K562 (cell line): ENCODE measurements around the gene HNMT. TPM values are rescaled to one million over a fixed set of nuclear protein-coding genes. Genes with fewer than 3 reads are reported as not detected.

Source experiments
- ATAC-seq: fragments of 200-7000 bp; cut with Tn5 transposase; 3 replicates; pipeline ENCODE4 v1.9.1; 2020; ENCODE audit warnings: moderate library complexity
- BruUV-seq: library from RNA; stranded (reverse); fragments of 400-500 nt; replicated peaks from 2 replicates; lab custom pipeline; 2021; lab: Mats Ljungman, UMichigan
- CTCF ChIA-PET: fragments of 300-600 bp; formaldehyde crosslinking; extraction: SDS; loops from one replicate; lab custom pipeline; 2021; ENCODE audit warnings: low intra/inter-chr PET ratio; lab: Yijun Ruan, JAX
- POLR2A ChIA-PET: fragments of 300-600, 350-650 bp; sonication (Branson Sonifier 250); formaldehyde crosslinking; extraction: SDS; loops from one replicate; lab custom pipeline; 2021; ENCODE audit warnings: antibody characterized with exemption, inconsistent platforms; lab: Yijun Ruan, JAX
- DNase-seq, 4 experiments: peaks; one replicate each; pipeline versions ENCODE4 v3.0.0 to v3.0.0-alpha.2; 2011 to 2018; ENCODE audit warnings: low spot score in 3 of 4, mixed read lengths in 3 of 4; ENCODE audit errors: extremely low read depth in 1 of 4
- FAIRE-seq: peaks from 2 replicates; lab custom pipeline; 2011; peaks lifted over from hg19 to GRCh38; lab: Jason Lieb, UNC
- H2AFZ ChIP-seq: 2 replicates; pipeline ENCODE4 v1.6.0; 2011; ENCODE audit warnings: low read depth, low read length, control low read depth, inconsistent platforms
- H3K27ac ChIP-seq: fragments of 200-600 bp; 3 replicates; pipeline ENCODE4 v1.8.0; 2011; ENCODE audit warnings: low read depth, mild to moderate bottlenecking, control low read depth, inconsistent platforms, low read length, moderate library complexity, mixed read lengths; ENCODE audit errors: extremely low read depth
- H3K27me3 ChIP-seq, 2 experiments: fragments of 300-600 bp in 1 of 2; 2 replicates in 1 of 2; 3 replicates in 1 of 2; pipeline versions ENCODE4 v1.6.0 to v1.8.0; 2011; ENCODE audit warnings: inconsistent platforms in 2 of 2, low read length in 2 of 2, mild to moderate bottlenecking in 1 of 2, mixed read lengths in 1 of 2, moderate library complexity in 1 of 2; ENCODE audit not compliant: control insufficient read depth in 2 of 2, insufficient read depth in 2 of 2
- H3K36me3 ChIP-seq: fragments of 300-600 bp; 3 replicates; pipeline ENCODE4 v1.8.0; 2011; ENCODE audit warnings: mild to moderate bottlenecking, low read length, inconsistent platforms; ENCODE audit not compliant: control insufficient read depth, insufficient read depth
- H3K4me1 ChIP-seq, 2 experiments: fragments of 200-600 bp in 1 of 2; replicated peaks in 1 of 2; 2 replicates in 1 of 2; 3 replicates in 1 of 2; pipeline versions ENCODE4 v1.5.1 to v1.8.0; 2011; ENCODE audit warnings: inconsistent platforms in 2 of 2, low read length in 2 of 2, mild to moderate bottlenecking in 1 of 2, mixed read lengths in 1 of 2, moderate library complexity in 1 of 2; ENCODE audit not compliant: control insufficient read depth in 2 of 2, insufficient read depth in 2 of 2
- H3K4me2 ChIP-seq: 2 replicates; pipeline ENCODE4 v1.6.1; 2011; ENCODE audit warnings: low read length, control low read depth, inconsistent platforms, mixed read lengths; ENCODE audit not compliant: insufficient read depth
- H3K4me3 ChIP-seq: fragments of 200-600 bp; sonication (generic), shearing (Covaris generic); 2 replicates; pipeline ENCODE4 v1.5.1; 2016; ENCODE audit warnings: control low read depth, inconsistent platforms
- H3K79me2 ChIP-seq: fragments of 200-600 bp; 3 replicates; pipeline ENCODE4 v1.8.0; 2011; ENCODE audit warnings: low read length, inconsistent platforms; ENCODE audit not compliant: control insufficient read depth, insufficient read depth
- H3K9ac ChIP-seq, 2 experiments: 2 replicates each; pipeline versions ENCODE4 v1.6.0 to v1.6.1; 2011; ENCODE audit warnings: low read depth in 2 of 2, low read length in 2 of 2, control low read depth in 1 of 2, inconsistent platforms in 1 of 2, mild to moderate bottlenecking in 1 of 2, mixed read lengths in 1 of 2; ENCODE audit not compliant: insufficient read depth in 1 of 2
- H3K9me1 ChIP-seq: one replicate; pipeline ENCODE4 v1.6.0; 2011; ENCODE audit warnings: inconsistent platforms, mild to moderate bottlenecking, low read length, moderate library complexity; ENCODE audit not compliant: control insufficient read depth, insufficient read depth
- H3K9me3 ChIP-seq: replicated peaks from 2 replicates; pipeline ENCODE4 v1.5.1; 2011; ENCODE audit warnings: low read depth, low read length, inconsistent platforms; ENCODE audit not compliant: control insufficient read depth, insufficient read depth
- H4K20me1 ChIP-seq: replicated peaks from 2 replicates; pipeline ENCODE4 v1.6.1; 2011; ENCODE audit warnings: low read length, inconsistent platforms, mixed read lengths; ENCODE audit not compliant: control insufficient read depth, insufficient read depth
- BCLAF1 ChIP-seq, 2 experiments: fragments of 450-650 bp in 1 of 2; IDR thresholded peaks; 2 replicates each; pipeline ENCODE4 v1.6.1; 2011 to 2017; ENCODE audit warnings: low read depth in 2 of 2, antibody characterized with exemption in 1 of 2, borderline replicate concordance in 1 of 2, low read length in 1 of 2, mild to moderate bottlenecking in 1 of 2, mixed read lengths in 1 of 2; ENCODE audit not compliant: control insufficient read depth in 1 of 2
- ELF2 ChIP-seq: fragments of 250-450 bp; sonication (Bioruptor Pico); IDR thresholded peaks from 2 replicates; pipeline ENCODE4 v1.5.0; 2021; ENCODE audit warnings: mild to moderate bottlenecking
- FOXA1 ChIP-seq: fragments of 450-650 bp; IDR thresholded peaks from 2 replicates; pipeline ENCODE4 v1.6.1; 2016; ENCODE audit warnings: mild to moderate bottlenecking, borderline replicate concordance
- IFI16 ChIP-seq: fragments of 250-450 bp; sonication (Bioruptor Pico); IDR thresholded peaks from 2 replicates; pipeline ENCODE4 v2.1.2; 2022; ENCODE audit warnings: mild to moderate bottlenecking, inconsistent platforms
- MCM3 ChIP-seq: fragments of 450-650 bp; IDR thresholded peaks from 2 replicates; pipeline ENCODE4 v1.6.1; 2016
- SIN3B ChIP-seq: fragments of 450-650 bp; IDR thresholded peaks from 2 replicates; pipeline ENCODE4 v1.6.1; 2017; ENCODE audit warnings: low read depth, mild to moderate bottlenecking, moderate library complexity
- SNRNP70 ChIP-seq: fragments of 200-400 bp; formaldehyde crosslinking; optimal IDR thresholded peaks from 2 replicates; pipeline ENCODE3; 2017; ENCODE audit warnings: low read depth, low read length
- YBX1 ChIP-seq: fragments of 450-650 bp; IDR thresholded peaks from 2 replicates; pipeline ENCODE4 v1.7.1; 2016; ENCODE audit warnings: mild to moderate bottlenecking
- ZNF445 ChIP-seq: fragments of 250-450 bp; sonication (Bioruptor Pico); IDR thresholded peaks from 2 replicates; pipeline ENCODE4 v1.4.0; 2020; ENCODE audit warnings: low read depth, mild to moderate bottlenecking, moderate library complexity
- WGBS: fragments of 100-300 bp; shearing (Covaris generic); methylation state at CpG from one replicate; pipeline ENCODE4 v1.1.6; 2016; ENCODE audit warnings: low coverage, mixed read lengths; ENCODE audit not compliant: insufficient coverage; ENCODE audit errors: missing lambda C conversion rate; 5-methylcytosine and 5-hydroxymethylcytosine counted together
- in situ Hi-C: fragments of 300-500 bp; cut with MboI; formaldehyde crosslinking; loops from 4 replicates; pipeline ENCODE4 v1.15.0; 2018; ENCODE audit warnings: inconsistent platforms, mixed read lengths
- intact Hi-C: fragments of 100-400 bp; cut with micrococcal nuclease; formaldehyde crosslinking; loops from 2 replicates; pipeline ENCODE4 v1.14.2; 2022
- polyA plus RNA-seq, 8 experiments: library from polyadenylated mRNA; depleted of rRNA in 4 of 8; stranded (reverse) in 5 of 8; unstranded in 3 of 8; fragments of >200 nt; fragmentation: Nextera tagmentation in 2 of 8; fragmentation: Illumina TruSeq in 1 of 8; extraction: Ambion mirVana in 2 of 8; extraction: Trizol in 1 of 8; gene quantifications; 2 replicates each; pipeline versions ENCODE4 v1.2.1 to v1.2.3, GENCODE V29; 2011 to 2014; ENCODE audit warnings: inconsistent platforms in 1 of 8, missing spikeins in 1 of 8
- total RNA-seq, 7 experiments: library from RNA; depleted of rRNA in 6 of 7; stranded (reverse); fragments of >200 nt in 6 of 7; fragmentation: Illumina TruSeq in 2 of 7; extraction: Trizol in 2 of 7; gene quantifications; 2 replicates each; pipeline versions ENCODE4 v1.2.1 to v1.2.3, GENCODE V29; 2011 to 2021; ENCODE audit warnings: low replicate concordance in 1 of 7
- TF ChIP-seq, protein P1 (sequence below): fragments of 450-650 bp; IDR thresholded peaks from 2 replicates; pipeline ENCODE4 v1.7.1; 2018; ENCODE audit warnings: mild to moderate bottlenecking, low read depth; ENCODE audit not compliant: partially characterized antibody

Gene HNMT
- total and polyA plus RNA-seq, 9 of the 15 experiments (the other 6 are each of a cell fraction or from before 2014, with no cell fraction given): 3.1 to 10.9 (median 5.3) TPM

DNA sequence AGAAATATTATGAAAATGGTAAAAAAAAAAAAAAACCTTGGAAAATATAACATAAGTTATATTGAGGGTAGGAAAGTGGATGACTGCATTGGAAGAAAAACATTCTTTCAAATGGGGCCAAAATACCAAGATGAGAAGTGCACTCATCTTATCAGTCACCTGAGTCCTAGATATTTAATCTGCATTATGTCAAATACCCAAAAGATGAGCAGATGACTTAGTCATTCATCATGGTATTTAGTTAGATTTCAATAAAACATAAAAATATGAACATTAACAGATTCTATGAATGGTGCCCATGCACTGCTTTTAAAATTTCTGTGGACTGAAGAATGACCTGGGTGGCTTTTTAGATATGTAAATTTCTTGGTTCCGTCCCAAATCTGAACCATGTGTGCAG, 56.9 kb downstream of the HNMT start:
- TF ChIP-seq MCM3 (no peak), IFI16 (CRISPR knock-in tag) (no peak), BCLAF1 (IDR thresholded peaks at IDR 0.05; ENCODE audit: borderline replicate concordance in 1 of 2, control insufficient read depth in 1 of 2, low read depth in 2 of 2, low read length in 1 of 2) (no peak), FOXA1 (no peak), YBX1 (no peak), ELF2 (CRISPR knock-in tag) (no peak), SIN3B (no peak), ZNF445 (CRISPR knock-in tag) (no peak), SNRNP70 (no peak)
- TF ChIP-seq, protein P1, sequence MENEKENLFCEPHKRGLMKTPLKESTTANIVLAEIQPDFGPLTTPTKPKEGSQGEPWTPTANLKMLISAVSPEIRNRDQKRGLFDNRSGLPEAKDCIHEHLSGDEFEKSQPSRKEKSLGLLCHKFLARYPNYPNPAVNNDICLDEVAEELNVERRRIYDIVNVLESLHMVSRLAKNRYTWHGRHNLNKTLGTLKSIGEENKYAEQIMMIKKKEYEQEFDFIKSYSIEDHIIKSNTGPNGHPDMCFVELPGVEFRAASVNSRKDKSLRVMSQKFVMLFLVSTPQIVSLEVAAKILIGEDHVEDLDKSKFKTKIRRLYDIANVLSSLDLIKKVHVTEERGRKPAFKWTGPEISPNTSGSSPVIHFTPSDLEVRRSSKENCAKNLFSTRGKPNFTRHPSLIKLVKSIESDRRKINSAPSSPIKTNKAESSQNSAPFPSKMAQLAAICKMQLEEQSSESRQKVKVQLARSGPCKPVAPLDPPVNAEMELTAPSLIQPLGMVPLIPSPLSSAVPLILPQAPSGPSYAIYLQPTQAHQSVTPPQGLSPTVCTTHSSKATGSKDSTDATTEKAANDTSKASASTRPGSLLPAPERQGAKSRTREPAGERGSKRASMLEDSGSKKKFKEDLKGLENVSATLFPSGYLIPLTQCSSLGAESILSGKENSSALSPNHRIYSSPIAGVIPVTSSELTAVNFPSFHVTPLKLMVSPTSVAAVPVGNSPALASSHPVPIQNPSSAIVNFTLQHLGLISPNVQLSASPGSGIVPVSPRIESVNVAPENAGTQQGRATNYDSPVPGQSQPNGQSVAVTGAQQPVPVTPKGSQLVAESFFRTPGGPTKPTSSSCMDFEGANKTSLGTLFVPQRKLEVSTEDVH: no peak
- H3K27ac ChIP-seq: no peak overlapping the region
- no peak for DNase-seq
- H3K9me1 ChIP-seq: no peaks in the 10 kb centered on the region
- in situ Hi-C loops: no loop called here
- no peaks in the 10 kb centered on the region for H3K79me2 ChIP-seq
- H3K4me1 ChIP-seq: peaks cover 10 to 30% of the 10 kb centered on the region in 2 experiments; a peak in 4 of 5 replicates
- H3K4me2 ChIP-seq: no peak overlapping the region
- intact Hi-C loops: no loop called here
- H3K9me3 ChIP-seq: no peaks in the 10 kb centered on the region
- H3K4me3 ChIP-seq: no peak overlapping the region
- no peaks in the 10 kb centered on the region for H4K20me1 ChIP-seq
- H3K9ac ChIP-seq: no peak overlapping the region
- CTCF ChIA-PET: interaction anchor here (0.7 kb wide), 1 partner anchor 74 kb away, joined by 3 read pairs; no protein-coding TSS in a partner anchor
- FAIRE-seq: no peak
- no peaks in the 10 kb centered on the region for H3K27me3 ChIP-seq
- WGBS: 14% methylated on average over 1 of the region's 1 CpG
- POLR2A ChIA-PET: no interaction called here
- ATAC-seq: no peak
- no peak overlapping the region for H2AFZ ChIP-seq
- no TSS peak for BruUV-seq
- H3K36me3 ChIP-seq: no peaks in the 10 kb centered on the region
